Keratinocyte (primary cell): ENCODE results near the gene DGKD. TPM values are rescaled to one million over a fixed set of nuclear protein-coding genes. Genes with fewer than 3 reads are reported as not detected.
A peak's percentile ranks its signal among the peaks of the same experiment; 100 is the strongest.

Experiments
- DNase-seq: peaks from one replicate; pipeline ENCODE4 v3.0.0-alpha.2; 2011; ENCODE audit warnings: low read depth, missing footprints, low spot score
- FAIRE-seq: peaks from 2 replicates; lab custom pipeline; 2011; peaks lifted over from hg19 to GRCh38; lab: Jason Lieb, UNC
- H2AFZ ChIP-seq: 2 replicates; pipeline ENCODE4 v1.6.0; 2012; ENCODE audit warnings: low read length, control low read depth, inconsistent platforms; ENCODE audit not compliant: control insufficient read depth
- H3K27ac ChIP-seq: 2 replicates; pipeline ENCODE4 v1.5.1; 2011; ENCODE audit warnings: low read length; ENCODE audit not compliant: control insufficient read depth, insufficient read depth
- H3K27me3 ChIP-seq: 3 replicates; pipeline ENCODE4 v1.6.0; 2011; ENCODE audit warnings: low read length; ENCODE audit not compliant: control insufficient read depth, insufficient read depth; ENCODE audit errors: extremely low read depth
- H3K36me3 ChIP-seq, 2 experiments: 2 replicates in 1 of 2; 3 replicates in 1 of 2; pipeline ENCODE4 v1.5.1; 2011; ENCODE audit warnings: low read length in 2 of 2, mild to moderate bottlenecking in 1 of 2; ENCODE audit not compliant: control insufficient read depth in 2 of 2, insufficient read depth in 2 of 2; ENCODE audit errors: extremely low read depth in 1 of 2
- H3K4me1 ChIP-seq: 3 replicates; pipeline ENCODE4 v1.5.1; 2011; ENCODE audit warnings: low read length; ENCODE audit not compliant: control insufficient read depth, insufficient read depth; ENCODE audit errors: extremely low read depth
- H3K4me2 ChIP-seq: 3 replicates; pipeline ENCODE4 v1.6.0; 2011; ENCODE audit warnings: low read depth, low read length; ENCODE audit not compliant: control insufficient read depth, insufficient read depth; ENCODE audit errors: extremely low read depth
- H3K4me3 ChIP-seq, 3 experiments: fragments of 200-600 bp in 1 of 3; sonication (generic) in 1 of 3; 2 replicates in 2 of 3; 3 replicates in 1 of 3; pipeline ENCODE4 v1.5.1; 2011 to 2016; ENCODE audit warnings: low read length in 3 of 3, mild to moderate bottlenecking in 3 of 3, control low read depth in 2 of 3, inconsistent platforms in 1 of 3, low read depth in 1 of 3, mixed read lengths in 1 of 3, mixed run types in 1 of 3, moderate library complexity in 1 of 3; ENCODE audit not compliant: control insufficient read depth in 2 of 3, insufficient read depth in 2 of 3; ENCODE audit errors: extremely low read depth in 1 of 3
- H3K79me2 ChIP-seq: 2 replicates; pipeline ENCODE4 v1.6.0; 2012; ENCODE audit warnings: low read length; ENCODE audit not compliant: control insufficient read depth, insufficient read depth
- H3K9ac ChIP-seq: 3 replicates; pipeline ENCODE4 v1.6.0; 2011; ENCODE audit warnings: low read length; ENCODE audit not compliant: control insufficient read depth, insufficient read depth; ENCODE audit errors: extremely low read depth
- H3K9me1 ChIP-seq: 3 replicates; pipeline ENCODE4 v1.6.0; 2011; ENCODE audit warnings: low read length; ENCODE audit not compliant: control insufficient read depth, insufficient read depth; ENCODE audit errors: extremely low read depth
- H3K9me3 ChIP-seq: 2 replicates; pipeline ENCODE4 v1.5.1; 2012; ENCODE audit warnings: low read depth, low read length; ENCODE audit not compliant: control insufficient read depth
- H4K20me1 ChIP-seq: 3 replicates; pipeline ENCODE4 v1.6.0; 2011; ENCODE audit warnings: low read length; ENCODE audit not compliant: control insufficient read depth, insufficient read depth; ENCODE audit errors: extremely low read depth
- CTCF ChIP-seq, 3 experiments: IDR thresholded peaks in 1 of 3; conservative IDR thresholded peaks in 1 of 3; optimal IDR thresholded peaks in 1 of 3; 2 replicates in 2 of 3; 3 replicates in 1 of 3; pipeline versions ENCODE3 to v1.5.1; 2011; ENCODE audit warnings: low read length in 3 of 3, mild to moderate bottlenecking in 3 of 3, moderate library complexity in 2 of 3, control low read depth in 1 of 3, inconsistent platforms in 1 of 3; ENCODE audit not compliant: insufficient read depth in 2 of 3; ENCODE audit errors: extremely low read depth in 1 of 3
- EZH2 ChIP-seq: IDR thresholded peaks from one replicate; pipeline ENCODE4 v1.6.1; 2012; ENCODE audit warnings: inconsistent platforms, mild to moderate bottlenecking, low read length, moderate library complexity
- dilution Hi-C: fragments of 300-500 bp; cut with MboI; formaldehyde crosslinking; loops from one replicate; pipeline ENCODE4 v1.7.0; 2020; ENCODE audit warnings: low sequenced_read_pairs; ENCODE audit not compliant: extremely low pct_ligation_motif_present
- polyA plus RNA-seq, 5 experiments: library from polyadenylated mRNA; depleted of rRNA in 3 of 5; stranded (reverse) in 3 of 5; stranded (forward) in 1 of 5; unstranded in 1 of 5; fragments of >200 nt; gene quantifications; 1 replicate in 1 of 5; 2 replicates in 3 of 5; 3 replicates in 1 of 5; pipeline versions ENCODE4 v1.2.1 to v1.2.3, GENCODE V29; 2011 to 2012; ENCODE audit warnings: missing spikeins in 2 of 5, low read depth in 1 of 5, low replicate concordance in 1 of 5

DGKD gene
- polyA plus RNA-seq, 1 donor (not counting 4 experiments of a cell fraction or from before 2014, with no cell fraction given): 6.1 TPM

- dilution Hi-C loops: no loop called here
- H3K9me3 ChIP-seq: no peaks in the 10 kb centered on the region
- DNase-seq (peak; percentile 87), FAIRE-seq (peak; percentile 100)
- H2AFZ ChIP-seq: peak overlapping the region; percentile 21
- no peaks in the 10 kb centered on the region for H3K79me2 ChIP-seq
- no peaks in the 10 kb centered on the region for H4K20me1 ChIP-seq
- H3K27me3 ChIP-seq: no peaks in the 10 kb centered on the region
- peak overlapping the region in 2 of 3 experiments; percentile 7 to 16 for H3K4me3 ChIP-seq
- TF ChIP-seq CTCF (optimal IDR thresholded peaks at IDR 0.05 in 1 of 3, IDR thresholded peaks at IDR 0.05 in 1 of 3, conservative IDR thresholded peaks at IDR 0.05 in 1 of 3; ENCODE audit: extremely low read depth in 1 of 3, insufficient read depth in 2 of 3, low read length in 3 of 3): no peak
- no peak for TF ChIP-seq EZH2
- H3K9me1 ChIP-seq: no peaks in the 10 kb centered on the region
- H3K36me3 ChIP-seq: peaks cover 0 to 11% of the 10 kb centered on the region in 2 experiments
- peaks cover 59% of the 10 kb centered on the region for H3K4me1 ChIP-seq
- H3K27ac ChIP-seq: peak overlapping the region; percentile 96
- H3K4me2 ChIP-seq: peak overlapping the region; percentile 73
- peak overlapping the region; percentile 61 for H3K9ac ChIP-seq
Measured at GRCh38 chr2:233492751-233493150, 138.5 kb downstream of the DGKD start.

DNA sequence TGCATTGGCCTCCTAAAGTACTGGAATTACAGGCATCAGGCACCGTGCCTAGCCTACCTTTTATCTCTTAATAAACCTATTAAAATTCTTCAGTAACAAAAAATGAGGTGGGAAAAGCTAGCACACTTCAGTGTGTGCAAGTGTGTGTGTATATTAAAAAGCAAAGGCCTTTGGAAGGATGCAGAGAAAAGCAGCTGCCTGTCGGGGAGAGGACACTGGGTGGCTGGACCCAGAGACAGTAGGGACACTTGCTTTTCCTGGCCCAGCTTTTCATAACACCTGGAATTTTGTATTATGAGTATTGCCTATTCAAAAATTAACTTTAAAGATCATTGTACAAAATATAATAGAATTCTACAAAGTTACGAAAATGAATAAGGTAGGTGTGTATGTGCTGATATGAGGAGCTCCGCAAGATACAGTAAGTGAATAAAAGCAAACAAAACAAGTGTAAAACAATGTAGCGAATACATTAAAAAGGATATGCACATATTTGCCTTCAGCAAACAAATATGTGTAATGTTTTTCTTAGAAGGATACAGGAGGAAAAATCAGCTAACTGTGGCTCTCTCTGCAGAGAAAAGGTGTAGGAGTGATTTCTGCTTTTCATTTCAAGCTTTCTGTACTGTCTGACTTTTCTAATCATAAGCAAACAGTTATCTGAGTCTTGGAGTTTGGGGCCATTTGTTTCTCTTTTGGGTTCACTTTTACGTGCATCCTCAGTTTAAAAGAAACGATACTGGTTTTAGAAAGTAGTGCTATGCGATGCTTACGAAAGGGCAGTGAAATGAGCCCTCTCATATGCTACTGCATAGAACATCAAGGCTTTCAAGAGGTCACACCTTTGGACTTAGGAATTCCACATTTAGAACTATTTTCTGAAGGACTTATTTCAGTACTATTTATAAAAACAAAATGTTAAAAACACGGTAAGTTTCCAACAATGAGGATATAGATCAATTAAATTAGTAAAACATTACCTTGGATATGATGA, 141.5 kb downstream of the DGKD start:
- no peak overlapping the region for H3K27ac ChIP-seq

More for the DNA sequence above, 141.5 kb downstream of the DGKD start:
- H3K4me3 ChIP-seq: no peak overlapping the region
- no peak overlapping the region for H3K4me2 ChIP-seq
- FAIRE-seq (peak; percentile 41), DNase-seq (no peak)
- H4K20me1 ChIP-seq: no peaks in the 10 kb centered on the region
- H3K36me3 ChIP-seq: peaks cover 0 to 8% of the 10 kb centered on the region in 2 experiments
- TF ChIP-seq EZH2: no peak
- no peak for TF ChIP-seq CTCF (optimal IDR thresholded peaks at IDR 0.05 in 1 of 3, IDR thresholded peaks at IDR 0.05 in 1 of 3, conservative IDR thresholded peaks at IDR 0.05 in 1 of 3; ENCODE audit: extremely low read depth in 1 of 3, insufficient read depth in 2 of 3, low read length in 3 of 3)
- no peak overlapping the region for H3K9ac ChIP-seq
- H3K4me1 ChIP-seq: peaks cover 31% of the 10 kb centered on the region
- H3K9me1 ChIP-seq: no peaks in the 10 kb centered on the region
- no peaks in the 10 kb centered on the region for H3K9me3 ChIP-seq
- no peaks in the 10 kb centered on the region for H3K79me2 ChIP-seq
- H2AFZ ChIP-seq: no peak overlapping the region
- dilution Hi-C loops: no loop called here
- no peaks in the 10 kb centered on the region for H3K27me3 ChIP-seq
